H9 (cell line): ENCODE measurements around the gene RFX4. TPM values are rescaled to one million over a fixed set of nuclear protein-coding genes. Genes with fewer than 3 reads are reported as not detected.

Experiments used
- DNase-seq: peaks from one replicate; pipeline ENCODE4 v3.0.0-alpha.2; 2017
- H2AFZ ChIP-seq: one replicate; pipeline ENCODE4 v1.6.1; 2013; ENCODE audit warnings: mild to moderate bottlenecking, low read length, control low read depth, moderate library complexity
- H2AK5ac ChIP-seq: 2 replicates; pipeline ENCODE4 v1.6.1; 2013; ENCODE audit warnings: low read length, control low read depth, mixed read lengths; ENCODE audit not compliant: insufficient read length
- H2BK120ac ChIP-seq: one replicate; pipeline ENCODE4 v1.6.1; 2013; ENCODE audit warnings: low read depth, mild to moderate bottlenecking, low read length, control low read depth, inconsistent platforms; ENCODE audit not compliant: poor library complexity, severe bottlenecking
- H2BK12ac ChIP-seq: 2 replicates; pipeline ENCODE4 v1.6.1; 2013; ENCODE audit warnings: low read length, control low read depth, mixed read lengths, low read depth; ENCODE audit not compliant: insufficient read length
- H2BK15ac ChIP-seq: 2 replicates; pipeline ENCODE4 v1.6.1; 2013; ENCODE audit warnings: low read depth, low read length, control low read depth
- H2BK20ac ChIP-seq: one replicate; pipeline ENCODE4 v1.6.1; 2013; ENCODE audit warnings: low read depth, mild to moderate bottlenecking, low read length, control low read depth, inconsistent platforms; ENCODE audit not compliant: poor library complexity, severe bottlenecking
- H2BK5ac ChIP-seq: 2 replicates; pipeline ENCODE4 v1.6.1; 2013; ENCODE audit warnings: low read length, control low read depth, mixed read lengths; ENCODE audit not compliant: insufficient read length
- H3K14ac ChIP-seq: 2 replicates; pipeline ENCODE4 v1.6.1; 2013; ENCODE audit warnings: low read length, control low read depth; ENCODE audit not compliant: insufficient read depth
- H3K18ac ChIP-seq: 2 replicates; pipeline ENCODE4 v1.6.1; 2013; ENCODE audit warnings: low read depth, mild to moderate bottlenecking, mixed read lengths, low read length, control low read depth; ENCODE audit not compliant: insufficient read length
- H3K23ac ChIP-seq: 2 replicates; pipeline ENCODE4 v1.6.1; 2013; ENCODE audit warnings: low read length, control low read depth, mixed read lengths, low read depth; ENCODE audit not compliant: insufficient read length
- H3K23me2 ChIP-seq: 2 replicates; pipeline ENCODE4 v1.6.1; 2013; ENCODE audit warnings: low read depth, mild to moderate bottlenecking, mixed read lengths, low read length, control low read depth; ENCODE audit not compliant: insufficient read length, poor library complexity, severe bottlenecking
- H3K27ac ChIP-seq: 2 replicates; pipeline ENCODE4 v1.5.1; 2013; ENCODE audit warnings: low read length, control low read depth, mixed read lengths, low read depth; ENCODE audit not compliant: insufficient read length
- H3K27me3 ChIP-seq: 2 replicates; pipeline ENCODE4 v1.6.1; 2013; ENCODE audit warnings: low read length, control low read depth, inconsistent platforms; ENCODE audit not compliant: insufficient read depth
- H3K4ac ChIP-seq: 2 replicates; pipeline ENCODE4 v1.6.1; 2013; ENCODE audit warnings: low read depth, mild to moderate bottlenecking, control low read depth, inconsistent platforms, low read length, moderate library complexity
- H3K4me1 ChIP-seq: 2 replicates; pipeline ENCODE4 v1.6.1; 2013; ENCODE audit warnings: low read length, control low read depth, inconsistent platforms; ENCODE audit not compliant: insufficient read depth
- H3K4me2 ChIP-seq: 2 replicates; pipeline ENCODE4 v1.6.1; 2013; ENCODE audit warnings: low read length, control low read depth, mixed read lengths; ENCODE audit not compliant: insufficient read length, insufficient read depth
- H3K56ac ChIP-seq: 2 replicates; pipeline ENCODE4 v1.6.1; 2013; ENCODE audit warnings: low read depth, mild to moderate bottlenecking, mixed read lengths, low read length, control low read depth; ENCODE audit not compliant: insufficient read length
- H3K79me1 ChIP-seq: 2 replicates; pipeline ENCODE4 v1.6.1; 2013; ENCODE audit warnings: low read depth, mild to moderate bottlenecking, moderate library complexity, low read length, control low read depth, inconsistent platforms; ENCODE audit not compliant: insufficient read depth, poor library complexity, severe bottlenecking
- H3K79me2 ChIP-seq: 2 replicates; pipeline ENCODE4 v1.6.1; 2013; ENCODE audit warnings: low read length, control low read depth, inconsistent platforms; ENCODE audit not compliant: insufficient read depth
- H3K9ac ChIP-seq: 2 replicates; pipeline ENCODE4 v1.6.1; 2013; ENCODE audit warnings: low read length, control low read depth, mixed read lengths; ENCODE audit not compliant: insufficient read length; ENCODE audit errors: extremely low read depth
- H3K9me3 ChIP-seq: one replicate; pipeline ENCODE4 v1.6.1; 2013; ENCODE audit warnings: low read depth, low read length, inconsistent platforms; ENCODE audit not compliant: control insufficient read depth
- H3T11ph ChIP-seq: one replicate; pipeline ENCODE4 v1.6.1; 2013; ENCODE audit warnings: mild to moderate bottlenecking, low read length, control low read depth, inconsistent platforms
- H4K20me1 ChIP-seq: one replicate; pipeline ENCODE4 v1.6.1; 2013; ENCODE audit not compliant: control insufficient read depth, insufficient read length, insufficient read depth
- H4K5ac ChIP-seq: 2 replicates; pipeline ENCODE4 v1.6.1; 2013; ENCODE audit warnings: low read depth, mild to moderate bottlenecking, mixed read lengths, low read length, control low read depth; ENCODE audit not compliant: insufficient read length
- H4K8ac ChIP-seq: replicated peaks from 2 replicates; pipeline ENCODE4 v1.6.1; 2013; ENCODE audit warnings: low read length, control low read depth, mixed read lengths, low read depth; ENCODE audit not compliant: insufficient read length
- H4K91ac ChIP-seq: 2 replicates; pipeline ENCODE4 v1.6.1; 2013; ENCODE audit warnings: low read depth, mild to moderate bottlenecking, moderate library complexity, mixed read lengths, low read length, control low read depth; ENCODE audit not compliant: insufficient read length
- H3K27ac Mint-ChIP-seq, 3 experiments: 2 replicates in 2 of 3; 3 replicates in 1 of 3; pipeline ENCODE4 v1.8.0; 2020 to 2021; ENCODE audit warnings: mixed read lengths in 3 of 3, mild to moderate bottlenecking in 1 of 3, moderate library complexity in 1 of 3
- H3K27me3 Mint-ChIP-seq: 2 replicates; pipeline ENCODE4 v1.8.0; 2021; ENCODE audit warnings: low read depth, mild to moderate bottlenecking, moderate library complexity, mixed read lengths
- H3K36me3 Mint-ChIP-seq, 3 experiments: 2 replicates in 2 of 3; 3 replicates in 1 of 3; pipeline ENCODE4 v1.8.0; 2020 to 2021; ENCODE audit warnings: low read depth in 3 of 3, mixed read lengths in 3 of 3; ENCODE audit not compliant: insufficient read depth in 1 of 3
- H3K4me1 Mint-ChIP-seq, 2 experiments: 2 replicates each; pipeline ENCODE4 v1.8.0; 2020; ENCODE audit warnings: mixed read lengths in 2 of 2
- H3K4me3 Mint-ChIP-seq, 2 experiments: 2 replicates in 1 of 2; 3 replicates in 1 of 2; pipeline ENCODE4 v1.8.0; 2020 to 2021; ENCODE audit warnings: mild to moderate bottlenecking in 2 of 2, mixed read lengths in 2 of 2, moderate library complexity in 1 of 2
- H3K9me3 Mint-ChIP-seq, 2 experiments: 2 replicates in 1 of 2; 3 replicates in 1 of 2; pipeline ENCODE4 v1.8.0; 2020; ENCODE audit warnings: mild to moderate bottlenecking in 2 of 2, mixed read lengths in 2 of 2, moderate library complexity in 1 of 2
- WGBS: extraction: QIAGEN DNeasy Blood & Tissue Kit; methylation state at CpG from one replicate; pipeline ENCODE4 v1.1.7; 2013; ENCODE audit warnings: missing lambda C conversion rate, low lambda C conversion rate, mixed read lengths; ENCODE audit not compliant: insufficient read length; ENCODE audit errors: extremely low coverage; 5-methylcytosine and 5-hydroxymethylcytosine counted together
- total RNA-seq: library from RNA; stranded (reverse); gene quantifications from 2 replicates; pipeline ENCODE4 v1.2.1, GENCODE V29; 2021
- TF ChIP-seq, protein P1 (sequence below): fragments of 200-600 bp; sonication (generic); conservative IDR thresholded peaks from 3 replicates; pipeline ENCODE4 v1.8.0; 2021; ENCODE audit warnings: antibody characterized with exemption, mild to moderate bottlenecking

The RFX4 gene
- total RNA-seq, 1 experiment from 2014 or later = 0.57 TPM

DNA sequence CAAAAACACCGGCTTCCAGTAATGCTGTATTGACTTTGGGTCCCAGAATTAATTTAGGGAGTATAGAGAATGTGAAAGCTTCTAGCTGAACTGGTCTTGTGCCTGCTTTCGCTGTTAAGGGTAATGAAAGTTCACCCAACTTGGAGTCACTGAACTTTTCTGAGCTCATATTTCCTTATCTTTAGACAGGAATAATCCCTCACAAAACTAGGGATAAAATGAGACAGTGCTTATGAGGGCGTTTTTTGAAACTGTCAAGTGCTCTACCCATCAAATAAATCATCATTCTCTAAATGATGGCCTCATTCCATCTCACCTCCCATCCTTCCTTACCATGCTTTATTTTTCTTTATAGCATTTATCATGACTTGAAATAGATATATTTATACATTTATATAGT lies 74.7 kb downstream of the RFX4 start:
- peaks cover 8 to 25% (median 19%) of the 10 kb centered on the region in 3 experiments; a peak in 6 of 7 replicates for H3K36me3 Mint-ChIP-seq
- H3K9me3 Mint-ChIP-seq = peaks cover 29 to 34% of the 10 kb centered on the region in 2 experiments
- WGBS = no CpG with 5 or more reads among the region's 3 CpGs

More for the DNA sequence above, 74.7 kb downstream of the RFX4 start:
- no peaks in the 10 kb centered on the region for H3K27me3 ChIP-seq
- H3K23ac ChIP-seq = no peak overlapping the region
- H2BK20ac ChIP-seq = no peak overlapping the region
- Mint-ChIP-seq H3K27me3 (peaks cover 16% of the 10 kb centered on the region), H3K4me3 (no peak overlapping the region), H3K4me1 (no peaks in the 10 kb centered on the region), H3K27ac (no peak overlapping the region)
- no peak overlapping the region for H4K91ac ChIP-seq
- no peak overlapping the region for H2AK5ac ChIP-seq
- DNase-seq = no peak
- no peaks in the 10 kb centered on the region for H3K23me2 ChIP-seq
- H3K79me1 ChIP-seq = no peaks in the 10 kb centered on the region
- no peak overlapping the region for H2BK15ac ChIP-seq
- peaks cover 20% of the 10 kb centered on the region for H3K9me3 ChIP-seq
- no peak overlapping the region for H4K5ac ChIP-seq
- no peak overlapping the region for H2BK12ac ChIP-seq
- no peak overlapping the region for H3K27ac ChIP-seq
- no peaks in the 10 kb centered on the region for H3K79me2 ChIP-seq
- no peaks in the 10 kb centered on the region for H3K4me1 ChIP-seq
- H2AFZ ChIP-seq = no peak overlapping the region
- H3K4me2 ChIP-seq = no peak overlapping the region
- no peak overlapping the region for H2BK5ac ChIP-seq
- TF ChIP-seq, protein P1, sequence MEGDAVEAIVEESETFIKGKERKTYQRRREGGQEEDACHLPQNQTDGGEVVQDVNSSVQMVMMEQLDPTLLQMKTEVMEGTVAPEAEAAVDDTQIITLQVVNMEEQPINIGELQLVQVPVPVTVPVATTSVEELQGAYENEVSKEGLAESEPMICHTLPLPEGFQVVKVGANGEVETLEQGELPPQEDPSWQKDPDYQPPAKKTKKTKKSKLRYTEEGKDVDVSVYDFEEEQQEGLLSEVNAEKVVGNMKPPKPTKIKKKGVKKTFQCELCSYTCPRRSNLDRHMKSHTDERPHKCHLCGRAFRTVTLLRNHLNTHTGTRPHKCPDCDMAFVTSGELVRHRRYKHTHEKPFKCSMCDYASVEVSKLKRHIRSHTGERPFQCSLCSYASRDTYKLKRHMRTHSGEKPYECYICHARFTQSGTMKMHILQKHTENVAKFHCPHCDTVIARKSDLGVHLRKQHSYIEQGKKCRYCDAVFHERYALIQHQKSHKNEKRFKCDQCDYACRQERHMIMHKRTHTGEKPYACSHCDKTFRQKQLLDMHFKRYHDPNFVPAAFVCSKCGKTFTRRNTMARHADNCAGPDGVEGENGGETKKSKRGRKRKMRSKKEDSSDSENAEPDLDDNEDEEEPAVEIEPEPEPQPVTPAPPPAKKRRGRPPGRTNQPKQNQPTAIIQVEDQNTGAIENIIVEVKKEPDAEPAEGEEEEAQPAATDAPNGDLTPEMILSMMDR = no peak
- no peak overlapping the region for H4K8ac ChIP-seq
- H3K14ac ChIP-seq = no peak overlapping the region
- H3K4ac ChIP-seq = no peak overlapping the region
- no peaks in the 10 kb centered on the region for H4K20me1 ChIP-seq
- no peak overlapping the region for H3T11ph ChIP-seq
- H3K18ac ChIP-seq = no peak overlapping the region
- no peak overlapping the region for H3K9ac ChIP-seq
- H2BK120ac ChIP-seq = no peak overlapping the region
- H3K56ac ChIP-seq = no peak overlapping the region
